Peyer's patch (tissue), 4 donors: Measurements from ENCODE around the gene STIL. TPM values are rescaled to one million over a fixed set of nuclear protein-coding genes. Genes with fewer than 3 reads are reported as not detected.

Experiments
- DNase-seq, 3 donors: peaks; one replicate each; pipeline ENCODE4 v3.0.0-alpha.2; 2017 to 2019
- H3K27ac ChIP-seq, 4 donors: fragments of 200-600 bp; sonication (generic); one replicate each; pipeline ENCODE4 v1.5.1; 2016 to 2019
- H3K27me3 ChIP-seq, 2 donors: fragments of 200-600 bp; sonication (generic); one replicate each; pipeline ENCODE4 v1.5.1; 2019
- H3K36me3 ChIP-seq, 3 donors: fragments of 200-600 bp; sonication (generic); one replicate each; pipeline ENCODE4 v1.5.1; 2016 to 2019
- H3K4me1 ChIP-seq, 4 donors: fragments of 200-600 bp; sonication (generic); one replicate each; pipeline ENCODE4 v1.5.1; 2016 to 2019
- H3K4me3 ChIP-seq, 4 donors: fragments of 200-600 bp; sonication (generic); 1 replicate in 3 of 4; 2 replicates in 1 of 4; pipeline ENCODE4 v1.5.1; 2016 to 2019; ENCODE audit warnings: mild to moderate bottlenecking in 1 of 4
- H3K9me3 ChIP-seq, 4 donors: fragments of 200-600 bp; sonication (generic); one replicate each; pipeline ENCODE4 v1.5.1; 2016 to 2019; ENCODE audit warnings: mild to moderate bottlenecking in 1 of 4
- POLR2A ChIP-seq, 2 donors: fragments of 450-650 bp; IDR thresholded peaks; one replicate each; pipeline ENCODE4 v1.5.1; 2017; ENCODE audit warnings: antibody characterized with exemption in 2 of 2, mild to moderate bottlenecking in 2 of 2, moderate library complexity in 2 of 2
- total RNA-seq, 4 donors: library from RNA; depleted of rRNA; stranded (reverse); fragments of >200 nt; gene quantifications; one replicate each; pipeline ENCODE4 v1.1.0, GENCODE V29; 2016
- TF ChIP-seq, protein P1 (sequence below), 6 experiments: fragments of 450-650 bp in 4 of 6; fragments of 200-600 bp in 2 of 6; sonication (generic) in 1 of 6; IDR thresholded peaks; one replicate each; pipeline ENCODE4 v1.5.1; 2017 to 2019; ENCODE audit warnings: antibody characterized with exemption in 6 of 6, mild to moderate bottlenecking in 3 of 6, moderate library complexity in 1 of 6

The STIL gene
- total RNA-seq, 4 donors from 2014 or later, result 4.5 to 14.0 (median 6.7) TPM

DNA sequence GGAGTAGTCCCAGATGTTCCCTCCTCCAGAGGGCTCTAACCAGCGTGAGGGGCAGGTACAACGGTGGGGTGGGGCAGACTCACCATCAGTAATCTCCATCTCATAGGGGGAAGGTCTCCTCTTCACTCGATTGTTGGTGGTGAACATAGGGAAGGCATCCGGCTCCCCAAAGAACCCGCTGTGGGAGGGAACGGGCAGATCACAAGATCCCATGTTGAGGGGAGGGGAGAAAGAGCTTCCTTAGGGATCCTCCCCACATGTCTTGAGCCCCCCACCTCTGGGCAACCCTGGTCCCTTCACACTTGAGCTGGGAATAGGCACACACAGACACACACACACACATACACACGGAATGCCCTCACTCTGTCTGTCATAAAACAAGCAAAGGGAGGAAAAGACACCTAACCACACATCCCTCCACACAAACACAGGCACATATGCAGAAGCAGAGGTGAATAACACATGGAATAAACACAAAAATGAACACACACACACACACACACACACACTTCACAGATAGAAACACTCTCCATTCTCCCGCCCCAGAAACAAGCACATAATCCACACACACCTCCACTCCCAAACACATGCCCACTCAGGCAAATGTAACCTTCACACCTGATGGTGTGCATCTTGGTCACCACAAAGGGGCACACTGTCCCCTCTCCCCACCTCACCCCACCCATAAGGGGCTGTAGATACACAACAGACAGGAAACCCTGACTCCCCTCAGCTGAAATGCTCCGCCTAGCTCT lies 89.8 kb downstream of the STIL start:
- Histone ChIP-seq H3K4me1 (peaks cover 0 to 20% (median 4%) of the 10 kb centered on the region in 4 donors), H3K27me3 (peaks cover 0 to 35% of the 10 kb centered on the region in 2 donors), H3K36me3 (no peaks in the 10 kb centered on the region), H3K9me3 (no peaks in the 10 kb centered on the region), H3K4me3 (no peak overlapping the region), H3K27ac (no peak overlapping the region)
- TF ChIP-seq, protein P1, sequence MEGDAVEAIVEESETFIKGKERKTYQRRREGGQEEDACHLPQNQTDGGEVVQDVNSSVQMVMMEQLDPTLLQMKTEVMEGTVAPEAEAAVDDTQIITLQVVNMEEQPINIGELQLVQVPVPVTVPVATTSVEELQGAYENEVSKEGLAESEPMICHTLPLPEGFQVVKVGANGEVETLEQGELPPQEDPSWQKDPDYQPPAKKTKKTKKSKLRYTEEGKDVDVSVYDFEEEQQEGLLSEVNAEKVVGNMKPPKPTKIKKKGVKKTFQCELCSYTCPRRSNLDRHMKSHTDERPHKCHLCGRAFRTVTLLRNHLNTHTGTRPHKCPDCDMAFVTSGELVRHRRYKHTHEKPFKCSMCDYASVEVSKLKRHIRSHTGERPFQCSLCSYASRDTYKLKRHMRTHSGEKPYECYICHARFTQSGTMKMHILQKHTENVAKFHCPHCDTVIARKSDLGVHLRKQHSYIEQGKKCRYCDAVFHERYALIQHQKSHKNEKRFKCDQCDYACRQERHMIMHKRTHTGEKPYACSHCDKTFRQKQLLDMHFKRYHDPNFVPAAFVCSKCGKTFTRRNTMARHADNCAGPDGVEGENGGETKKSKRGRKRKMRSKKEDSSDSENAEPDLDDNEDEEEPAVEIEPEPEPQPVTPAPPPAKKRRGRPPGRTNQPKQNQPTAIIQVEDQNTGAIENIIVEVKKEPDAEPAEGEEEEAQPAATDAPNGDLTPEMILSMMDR (IDR thresholded peaks at IDR 0.05), result no peak
- TF ChIP-seq POLR2A (IDR thresholded peaks at IDR 0.05), result no peak
- no peak for DNase-seq

DNA sequence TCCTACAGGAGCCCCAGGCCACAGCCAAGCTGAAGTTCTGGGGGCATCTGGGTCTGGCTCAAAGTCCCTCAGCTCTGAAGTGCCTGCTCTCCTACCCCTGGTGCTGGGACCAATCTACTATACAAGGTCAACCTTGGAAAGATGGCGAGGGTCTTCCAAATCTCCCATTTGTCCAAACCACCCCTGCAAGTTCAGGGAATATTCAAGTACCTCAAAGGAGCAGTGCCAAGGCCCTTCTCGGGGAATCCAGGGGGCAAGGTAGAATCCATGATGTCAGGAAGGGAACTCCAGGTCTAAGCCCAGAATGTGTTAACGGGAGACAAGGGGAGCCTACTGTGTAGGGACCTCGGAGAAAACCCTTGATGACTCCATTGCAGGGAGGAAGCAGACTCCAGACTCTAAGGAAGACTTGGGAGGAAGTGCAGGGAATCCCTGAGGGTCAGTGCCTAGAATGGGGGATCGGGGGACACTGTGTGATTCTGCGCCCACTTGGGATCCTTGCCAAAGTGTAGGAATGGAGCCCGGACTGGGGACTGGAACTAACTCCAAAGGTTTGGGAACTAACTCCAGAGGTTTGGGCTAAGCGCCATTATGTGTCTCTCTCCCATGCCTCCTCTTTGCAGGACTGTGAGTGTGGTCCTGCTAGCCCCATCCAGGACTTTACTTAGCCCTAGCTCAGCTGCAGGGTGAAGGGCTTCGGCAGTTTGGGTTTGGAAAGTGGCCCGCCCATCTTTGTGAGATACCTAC lies 90.6 kb downstream of the STIL start:
- Histone ChIP-seq H3K4me3 (no peak overlapping the region), H3K27ac (no peak overlapping the region), H3K4me1 (peaks cover 0 to 19% (median 4%) of the 10 kb centered on the region in 4 donors), H3K27me3 (peaks cover 0 to 28% of the 10 kb centered on the region in 2 donors), H3K9me3 (no peaks in the 10 kb centered on the region), H3K36me3 (no peaks in the 10 kb centered on the region)
- TF ChIP-seq, protein P1 (IDR thresholded peaks at IDR 0.05), result no peak
- TF ChIP-seq POLR2A (IDR thresholded peaks at IDR 0.05), result no peak
- DNase-seq, result no peak

DNA sequence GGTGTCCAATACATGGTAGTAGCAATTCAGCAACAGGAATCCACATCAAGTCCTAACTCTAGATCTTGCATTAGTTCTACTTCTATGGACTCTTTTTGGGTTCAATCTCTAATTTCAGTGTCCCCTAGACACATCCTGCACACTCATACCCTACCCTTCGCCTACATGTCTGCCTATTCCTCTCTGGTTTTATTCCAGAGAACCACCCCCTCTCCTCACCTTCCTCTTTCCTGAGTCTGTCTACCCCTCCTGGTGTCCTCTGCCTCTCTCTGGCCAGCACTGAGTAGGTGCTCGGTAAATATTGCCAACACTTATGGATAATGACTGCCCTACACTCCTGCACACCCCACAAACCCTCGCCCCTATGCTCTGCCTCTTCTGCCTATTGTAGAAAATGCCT lies 91.5 kb downstream of the STIL start:
- Histone ChIP-seq H3K27ac (no peak overlapping the region), H3K27me3 (peaks cover 0 to 28% of the 10 kb centered on the region in 2 donors), H3K9me3 (no peaks in the 10 kb centered on the region), H3K36me3 (no peaks in the 10 kb centered on the region), H3K4me1 (peaks cover 0 to 19% (median 4%) of the 10 kb centered on the region in 4 donors), H3K4me3 (no peak overlapping the region)
- TF ChIP-seq POLR2A (IDR thresholded peaks at IDR 0.05), result no peak
- TF ChIP-seq, protein P1 (IDR thresholded peaks at IDR 0.05), result no peak
- no peak for DNase-seq

DNA sequence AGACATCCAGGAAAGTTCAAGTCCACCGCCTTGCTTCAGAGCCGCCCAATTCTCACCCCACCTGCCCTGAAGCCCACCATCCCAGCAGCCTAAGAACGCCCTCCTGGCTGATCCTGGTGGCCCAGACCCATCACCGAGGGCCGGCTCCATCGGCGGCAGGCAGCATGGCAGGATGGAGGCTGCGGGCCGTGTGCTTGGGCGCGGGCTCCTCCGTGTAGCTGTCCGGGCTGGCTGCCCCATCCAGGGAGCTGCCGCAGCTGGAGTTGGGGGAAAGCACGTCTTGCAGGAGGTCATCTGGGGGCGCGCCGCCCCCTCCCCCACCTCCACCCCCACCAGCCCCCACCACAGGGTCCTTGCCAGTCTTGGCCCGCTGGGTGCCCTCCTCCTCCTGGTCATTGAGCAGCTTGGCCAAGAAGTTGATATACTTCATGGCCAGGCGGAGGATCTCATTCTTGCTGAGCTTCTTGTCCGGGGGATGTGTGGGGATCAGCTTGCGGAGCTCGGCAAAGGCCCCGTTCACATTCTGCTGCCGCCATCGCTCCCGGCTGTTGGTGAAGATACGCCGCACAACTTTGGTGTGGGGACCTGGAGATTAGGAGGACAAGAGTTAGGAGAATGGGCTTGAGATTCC lies 94.2 kb downstream of the STIL start:
- Histone ChIP-seq H3K27ac (no peak overlapping the region), H3K9me3 (no peaks in the 10 kb centered on the region), H3K36me3 (no peaks in the 10 kb centered on the region), H3K27me3 (peaks cover 0 to 10% of the 10 kb centered on the region in 2 donors), H3K4me3 (no peak overlapping the region), H3K4me1 (peaks cover 0 to 1% (median 0%) of the 10 kb centered on the region in 4 donors)
- no peak for DNase-seq
- TF ChIP-seq, protein P1 (IDR thresholded peaks at IDR 0.05), result no peak
- no peak for TF ChIP-seq POLR2A (IDR thresholded peaks at IDR 0.05)

DNA sequence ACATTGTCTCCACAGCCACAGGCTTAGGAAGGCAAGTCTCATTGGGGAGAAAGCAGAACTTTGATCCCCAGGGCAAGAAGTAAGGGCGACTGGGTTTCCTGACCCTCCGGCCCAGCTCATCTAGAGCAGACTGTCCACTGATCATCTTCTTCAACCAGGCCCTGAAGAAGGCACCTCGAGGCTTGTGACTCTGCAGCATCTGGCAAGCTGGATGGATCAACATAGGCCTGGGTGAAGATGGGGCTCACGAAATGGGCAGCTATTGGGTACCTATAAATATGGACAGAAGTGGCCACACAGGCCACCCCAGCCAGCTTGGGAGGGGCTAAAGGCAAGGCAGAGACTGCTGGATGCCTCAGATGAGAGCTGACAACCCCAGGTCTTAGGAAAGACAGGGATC lies 94.9 kb downstream of the STIL start:
- no peak for DNase-seq
- Histone ChIP-seq H3K4me3 (no peak overlapping the region), H3K36me3 (no peaks in the 10 kb centered on the region), H3K27ac (no peak overlapping the region), H3K27me3 (peaks cover 0 to 5% of the 10 kb centered on the region in 2 donors), H3K4me1 (no peaks in the 10 kb centered on the region), H3K9me3 (no peaks in the 10 kb centered on the region)
- TF ChIP-seq, protein P1 (IDR thresholded peaks at IDR 0.05), result no peak
- no peak for TF ChIP-seq POLR2A (IDR thresholded peaks at IDR 0.05)
